T-helper 1 cell (primary cell): Measurements from ENCODE around the gene ODAM.
"Not testable (repeated sequence)": the region's sequence is repeated elsewhere in the genome, so short reads cannot be mapped to it uniquely, and the experiment has no call there.

Experiments used
- DNase-seq, 5 donors: peaks; one replicate each; pipeline ENCODE4 v3.0.0-alpha.2; 2012 to 2020
- total RNA-seq, 4 donors: gene quantifications; one replicate each; lab custom pipeline; 2026; lab: John Stamatoyannopoulos, UW

ODAM gene, protein sequence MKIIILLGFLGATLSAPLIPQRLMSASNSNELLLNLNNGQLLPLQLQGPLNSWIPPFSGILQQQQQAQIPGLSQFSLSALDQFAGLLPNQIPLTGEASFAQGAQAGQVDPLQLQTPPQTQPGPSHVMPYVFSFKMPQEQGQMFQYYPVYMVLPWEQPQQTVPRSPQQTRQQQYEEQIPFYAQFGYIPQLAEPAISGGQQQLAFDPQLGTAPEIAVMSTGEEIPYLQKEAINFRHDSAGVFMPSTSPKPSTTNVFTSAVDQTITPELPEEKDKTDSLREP
- 0 to 0.27 (median 0) reads per million in 4 donors for total RNA-seq

- DNase-seq = no peak
Observed at GRCh38 chr4:70195425-70195824, at the start of gene ODAM. Gene ODAM (plus strand): TSS chr4:70195725. CDS start chr4:70196544, 819 bp downstream.

DNA sequence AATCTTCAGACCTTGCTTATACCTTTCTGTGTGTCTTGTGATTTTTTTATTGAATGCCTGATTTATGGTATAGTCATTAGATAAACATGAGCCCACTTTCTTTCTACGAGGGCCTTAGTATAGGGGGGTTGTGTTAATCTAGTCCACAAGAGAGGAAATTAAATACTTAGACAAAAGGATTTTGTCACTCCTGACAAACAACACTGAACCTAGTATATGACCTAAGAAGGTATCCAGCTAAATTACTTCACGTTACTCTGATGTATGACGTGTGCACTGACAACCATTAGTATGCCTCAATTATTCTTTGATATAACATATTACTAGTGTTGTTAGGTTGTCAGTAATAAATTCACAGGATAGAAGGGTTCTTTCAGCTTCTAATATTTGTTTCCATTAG is 44.3 kb upstream of the ODAM start:
- DNase-seq = no peak

- DNase-seq = no peak
Observed at GRCh38 chr4:70152088-70152487, 43.4 kb upstream of the ODAM start.

GRCh38 chr4:70153937-70154336 is 41.6 kb upstream of the ODAM start, which contains the start of gene PRR27:
Gene PRR27 (plus strand): TSS chr4:70154237. CDS start chr4:70154376, 139 bp downstream.
- DNase-seq = no peak

GRCh38 chr4:70158576-70158975 is 36.9 kb upstream of the ODAM start:
- no peak for DNase-seq

DNA sequence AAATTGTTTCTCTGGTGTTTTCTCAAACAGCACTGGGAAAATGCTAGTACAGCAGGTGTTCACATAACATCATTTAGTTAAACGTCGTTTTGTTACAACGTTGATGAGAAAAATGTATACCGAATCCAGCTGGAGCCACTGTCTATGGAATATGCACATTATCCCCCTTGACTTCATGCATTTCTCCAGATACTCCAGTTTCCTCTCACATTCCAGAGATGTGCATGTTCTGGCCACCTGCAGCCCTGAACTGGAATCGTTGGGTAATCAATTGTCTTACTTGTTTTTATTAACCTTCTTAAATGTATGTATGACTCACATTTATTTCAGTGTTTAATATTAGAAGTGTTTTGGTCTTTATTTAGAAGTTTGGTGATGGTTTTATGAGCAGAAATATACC is 18.4 kb upstream of the ODAM start:
- DNase-seq = no peak

DNA sequence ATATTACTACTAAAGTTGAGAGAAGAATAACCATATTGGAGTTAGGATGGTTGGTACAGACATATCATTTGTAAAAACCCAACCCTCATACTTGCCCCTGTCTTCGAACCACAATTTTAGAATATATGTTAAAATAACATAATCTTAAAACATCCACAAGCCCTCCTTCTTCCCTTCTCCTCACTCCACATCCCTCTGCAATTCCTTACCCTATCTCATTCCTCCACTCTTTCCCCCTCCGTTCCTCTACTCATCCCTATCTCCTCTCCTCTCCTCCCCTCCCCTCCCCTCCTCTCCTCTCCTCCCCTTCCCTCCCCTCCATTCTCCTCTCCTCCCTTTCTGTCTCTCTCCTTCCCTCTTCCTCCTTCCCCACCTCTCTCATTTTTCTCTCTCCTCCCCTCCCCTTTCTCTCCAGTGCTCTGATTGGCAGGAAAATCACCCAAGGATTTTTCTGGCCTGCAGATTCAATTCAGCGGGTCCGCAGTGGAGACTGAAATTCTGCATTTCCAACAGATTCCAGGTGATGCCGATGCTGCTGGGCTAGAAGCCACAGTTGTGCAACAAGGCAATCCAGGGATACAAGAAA is 17.4 kb upstream of the ODAM start:
- DNase-seq = no peak

GRCh38 chr4:70179811-70180210 is 15.7 kb upstream of the ODAM start:
- DNase-seq = no peak

DNA sequence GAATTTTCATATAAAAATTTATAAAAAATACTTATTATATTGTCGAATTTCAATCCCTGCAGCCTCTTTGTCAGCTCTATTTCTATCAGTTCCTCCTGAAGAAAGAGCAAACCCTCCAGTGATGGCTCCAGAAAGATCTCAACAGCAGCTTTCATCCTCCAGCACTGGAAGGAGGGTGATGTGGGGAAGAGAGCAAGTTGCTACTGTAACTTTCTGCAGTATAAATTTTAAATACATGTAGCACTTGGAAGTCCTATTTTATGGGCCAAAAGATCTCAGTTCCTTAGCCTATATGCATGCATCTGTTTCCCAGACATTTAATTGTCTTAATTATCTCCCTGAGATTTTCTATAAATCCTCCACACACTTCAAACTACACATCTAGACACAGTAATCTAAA is 13.7 kb upstream of the ODAM start:
- DNase-seq = no peak

GRCh38 chr4:70182517-70183167 is 12.9 kb upstream of the ODAM start:
- no peak for DNase-seq

GRCh38 chr4:70183168-70183939 is 12.2 kb upstream of the ODAM start:
- peak in 1 of 5 donors; percentile 19 for DNase-seq

GRCh38 chr4:70183940-70184246 is 11.6 kb upstream of the ODAM start:
- DNase-seq = no peak

DNA sequence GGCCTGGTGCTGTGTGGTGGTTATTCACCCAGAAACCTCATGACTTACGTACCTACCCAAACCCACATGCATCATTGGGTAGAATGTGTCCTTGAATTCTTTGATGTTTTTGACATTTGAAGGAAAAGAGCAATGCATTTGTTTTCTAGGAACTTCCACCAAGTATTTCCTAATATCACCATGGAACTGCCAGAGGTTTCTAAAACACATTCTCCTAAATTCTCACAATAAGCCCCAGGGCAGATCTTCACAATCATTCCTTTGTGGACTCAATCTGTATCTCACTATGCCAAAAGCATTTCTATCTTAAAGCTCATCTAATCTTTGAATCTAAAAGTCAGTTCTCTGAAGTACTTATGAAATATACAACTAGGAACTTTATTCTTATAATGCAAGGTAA is 8.3 kb upstream of the ODAM start:
- no peak for DNase-seq

DNA sequence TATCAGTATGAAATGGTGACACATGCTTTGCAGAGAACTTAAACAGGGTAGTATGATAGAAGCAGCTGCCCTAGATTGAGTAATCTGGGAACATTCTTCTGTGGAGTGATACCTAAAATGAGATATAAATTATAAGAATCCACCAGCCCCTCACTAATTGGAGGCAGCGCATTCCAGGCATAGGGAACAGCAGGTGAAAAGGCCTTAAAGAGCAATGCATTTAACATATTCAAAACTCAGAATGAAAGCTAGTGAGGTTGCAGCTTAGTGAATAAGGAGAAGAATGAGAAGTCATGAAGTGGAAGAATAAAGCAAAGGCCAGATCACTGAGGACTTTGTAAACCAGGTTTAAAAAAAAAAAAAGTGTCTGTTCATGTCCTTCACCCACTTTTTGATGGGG is 4.9 kb upstream of the ODAM start:
- DNase-seq = no peak

- no peak for DNase-seq
Observed at GRCh38 chr4:70191647-70192046, 3.9 kb upstream of the ODAM start.

GRCh38 chr4:70192895-70193294 is 2.6 kb upstream of the ODAM start:
- DNase-seq = no peak

DNA sequence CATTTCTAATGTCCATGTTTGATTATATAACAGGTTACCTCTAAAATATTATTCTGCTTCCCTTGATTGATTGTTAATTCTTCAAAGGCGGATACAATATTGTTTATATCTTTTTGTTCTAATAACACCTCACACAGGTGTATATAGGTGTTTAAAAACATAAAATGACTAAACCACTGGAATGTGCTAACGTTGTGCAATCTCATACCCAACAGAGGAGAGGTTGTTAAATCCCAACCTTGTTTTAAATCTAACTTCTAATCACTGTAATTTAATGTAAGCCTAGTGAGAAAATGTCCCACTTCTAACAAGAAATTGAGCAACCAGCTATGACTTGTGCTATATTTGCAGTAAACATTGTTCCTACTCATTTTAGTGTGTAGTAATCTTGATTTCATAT is 1.3 kb downstream of the ODAM start:
- no peak for DNase-seq

- DNase-seq = no peak
Observed at GRCh38 chr4:70197842-70198241, 2.3 kb downstream of the ODAM start.

DNA sequence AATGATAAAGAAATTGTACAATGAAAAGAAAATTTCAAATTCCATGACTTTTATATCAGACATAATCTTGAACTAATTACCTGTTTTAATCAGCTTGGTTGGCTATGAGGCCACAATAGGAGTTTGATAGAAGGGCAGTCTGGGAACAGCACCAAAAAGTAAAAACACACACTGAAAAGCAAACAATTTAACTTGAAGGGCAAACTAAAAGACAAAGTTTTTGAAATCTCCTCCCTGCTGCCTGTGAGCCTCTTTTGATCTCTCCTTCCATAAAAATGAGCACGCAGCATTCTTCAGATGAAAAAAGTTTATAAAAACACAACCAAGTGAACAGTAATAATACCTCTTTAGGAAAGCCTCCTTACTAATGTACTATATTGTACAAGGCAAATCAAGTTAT is 8.1 kb downstream of the ODAM start:
- no peak for DNase-seq

GRCh38 chr4:70212752-70213151 is 17.2 kb downstream of the ODAM start:
- DNase-seq = not testable (repeated sequence)

DNA sequence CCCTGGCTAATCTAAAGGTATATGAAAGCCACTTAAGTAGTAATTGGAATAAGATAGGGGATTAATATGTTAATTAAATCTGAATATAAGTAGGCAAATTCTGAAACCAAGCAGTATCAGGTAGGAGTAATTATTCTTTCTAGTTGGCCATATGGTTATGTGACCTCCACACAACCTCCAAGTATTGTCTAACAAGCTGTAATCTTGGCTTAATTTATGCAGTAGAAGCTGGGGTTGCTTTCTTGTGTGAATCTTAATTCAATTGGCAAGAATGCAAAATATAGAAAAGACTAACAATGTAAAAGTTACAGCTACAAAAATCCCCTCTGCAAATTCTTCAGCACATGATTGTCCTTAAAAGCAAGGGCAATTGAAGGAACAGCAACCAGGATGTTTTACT is 20.6 kb downstream of the ODAM start:
- DNase-seq = not testable (repeated sequence)

- DNase-seq = not testable (repeated sequence)
Observed at GRCh38 chr4:70216550-70216949, 21.0 kb downstream of the ODAM start.

DNA sequence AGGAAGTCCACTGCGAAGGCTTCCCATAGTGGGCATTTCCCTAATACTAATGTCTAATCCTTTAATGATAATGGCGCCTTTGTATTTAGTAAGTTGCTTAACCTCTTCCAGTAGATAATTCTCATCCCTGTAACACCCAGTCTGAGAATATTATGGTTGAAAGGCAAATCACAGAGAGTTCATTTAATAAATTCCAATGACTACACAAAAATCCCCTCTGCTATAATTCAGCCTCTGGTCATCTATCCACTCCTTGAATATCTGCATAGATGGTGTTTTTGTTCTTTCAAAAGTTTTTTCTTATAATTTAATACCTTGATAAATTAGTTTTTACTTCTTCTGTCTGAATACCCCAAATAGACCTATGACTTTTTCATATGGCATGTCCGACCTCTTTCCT is 25.9 kb downstream of the ODAM start:
- DNase-seq = not testable (repeated sequence)
